ENCODE results near the gene ANO4.

ANO4 gene

GRCh38 chr12:100794441-100795173 is at the start of gene ANO4:
TSS of gene ANO4 (plus strand) at chr12:100794776. CDS start at chr12:100901786, 107,010 bp downstream.
- DNase-seq (ENCODE audit: low read depth in 2 of 2): no peak

- no peak for DNase-seq (ENCODE audit: low read depth in 2 of 2)
These were observed 49.1 kb upstream of the ANO4 start for GRCh38 chr12:100745378-100746071.

- no peak for DNase-seq (ENCODE audit: low read depth in 2 of 2)
These were observed 41.7 kb upstream of the ANO4 start for GRCh38 chr12:100752841-100753240.

GRCh38 chr12:100753837-100754236 is 40.7 kb upstream of the ANO4 start:
- no peak for DNase-seq (ENCODE audit: low read depth in 2 of 2)

- DNase-seq (ENCODE audit: low read depth in 2 of 2): no peak
These were observed 39.4 kb upstream of the ANO4 start for GRCh38 chr12:100755186-100755585.

GRCh38 chr12:100758083-100758482 is 36.5 kb upstream of the ANO4 start:
- no peak for DNase-seq (ENCODE audit: low read depth in 2 of 2)

GRCh38 chr12:100767371-100767770 is 27.2 kb upstream of the ANO4 start:
- DNase-seq (ENCODE audit: low read depth in 2 of 2): no peak

- DNase-seq (ENCODE audit: low read depth in 2 of 2): no peak
These were observed 26.6 kb upstream of the ANO4 start for GRCh38 chr12:100767950-100768349.

GRCh38 chr12:100778967-100779590 is 15.5 kb upstream of the ANO4 start:
- no peak for DNase-seq (ENCODE audit: low read depth in 2 of 2)

- no peak for DNase-seq (ENCODE audit: low read depth in 2 of 2)
These were observed 5.4 kb upstream of the ANO4 start for GRCh38 chr12:100789146-100789545.

GRCh38 chr12:100789975-100790374 is 4.6 kb upstream of the ANO4 start:
- DNase-seq (ENCODE audit: low read depth in 2 of 2): no peak

- no peak for DNase-seq (ENCODE audit: low read depth in 2 of 2)
These were observed 4.0 kb upstream of the ANO4 start for GRCh38 chr12:100790552-100790951.

- no peak for DNase-seq (ENCODE audit: low read depth in 2 of 2)
These were observed 1.4 kb upstream of the ANO4 start for GRCh38 chr12:100793182-100793581.

- DNase-seq (ENCODE audit: low read depth in 2 of 2): no peak
These were observed 711 bp downstream of the ANO4 start for GRCh38 chr12:100795174-100795799.

- no peak for DNase-seq (ENCODE audit: low read depth in 2 of 2)
These were observed 1.2 kb downstream of the ANO4 start for GRCh38 chr12:100795800-100796179.

GRCh38 chr12:100796621-100797020 is 2.0 kb downstream of the ANO4 start:
- DNase-seq (ENCODE audit: low read depth in 2 of 2): no peak

- DNase-seq (ENCODE audit: low read depth in 2 of 2): no peak
These were observed 2.7 kb downstream of the ANO4 start for GRCh38 chr12:100797246-100797645.

- DNase-seq (ENCODE audit: low read depth in 2 of 2): no peak
These were observed 3.2 kb downstream of the ANO4 start for GRCh38 chr12:100797786-100798185.

GRCh38 chr12:100798286-100799160 is 3.9 kb downstream of the ANO4 start:
- DNase-seq (ENCODE audit: low read depth in 2 of 2): no peak

GRCh38 chr12:100799770-100800169 is 5.2 kb downstream of the ANO4 start:
- no peak for DNase-seq (ENCODE audit: low read depth in 2 of 2)

GRCh38 chr12:100800723-100801122 is 6.1 kb downstream of the ANO4 start:
- no peak for DNase-seq (ENCODE audit: low read depth in 2 of 2)
